HG03521 (cell line): ENCODE measurements around the gene KIF21B.

Experiments used
- ATAC-seq: cut with Tn5 transposase; IDR thresholded peaks from one replicate; pipeline ENCODE4 v1.9.1; 2021; ENCODE audit warnings: mild to moderate bottlenecking, moderate library complexity; ENCODE audit not compliant: unreplicated experiment

KIF21B gene

DNA sequence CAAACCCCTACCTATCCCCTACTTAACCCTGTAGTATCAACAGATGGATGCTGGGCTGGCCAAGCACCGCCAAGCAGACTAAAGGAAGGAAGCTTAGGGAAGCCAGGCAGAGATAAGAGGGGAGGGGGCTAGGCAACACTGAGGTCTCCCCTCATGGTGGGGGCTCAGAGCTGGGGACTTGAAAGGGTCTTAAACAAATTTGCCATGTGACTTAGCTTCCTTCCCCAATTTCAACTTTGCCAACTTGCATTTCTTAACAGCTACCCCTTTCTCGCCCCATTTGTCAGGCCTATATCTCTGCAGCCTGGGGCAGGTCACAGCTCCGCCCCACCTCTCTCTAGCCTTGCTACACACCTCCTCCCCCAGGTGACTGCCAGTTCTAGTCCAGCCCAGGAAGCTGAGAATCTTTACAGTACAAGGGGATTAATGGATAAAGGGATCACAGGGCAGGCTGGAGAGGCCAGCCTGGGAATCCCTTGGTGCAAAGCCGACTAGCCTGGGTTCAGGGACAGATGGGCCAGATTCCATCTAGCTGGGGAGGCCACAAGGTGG lies 3.4 kb downstream of the KIF21B start:
- ATAC-seq = no peak

DNA sequence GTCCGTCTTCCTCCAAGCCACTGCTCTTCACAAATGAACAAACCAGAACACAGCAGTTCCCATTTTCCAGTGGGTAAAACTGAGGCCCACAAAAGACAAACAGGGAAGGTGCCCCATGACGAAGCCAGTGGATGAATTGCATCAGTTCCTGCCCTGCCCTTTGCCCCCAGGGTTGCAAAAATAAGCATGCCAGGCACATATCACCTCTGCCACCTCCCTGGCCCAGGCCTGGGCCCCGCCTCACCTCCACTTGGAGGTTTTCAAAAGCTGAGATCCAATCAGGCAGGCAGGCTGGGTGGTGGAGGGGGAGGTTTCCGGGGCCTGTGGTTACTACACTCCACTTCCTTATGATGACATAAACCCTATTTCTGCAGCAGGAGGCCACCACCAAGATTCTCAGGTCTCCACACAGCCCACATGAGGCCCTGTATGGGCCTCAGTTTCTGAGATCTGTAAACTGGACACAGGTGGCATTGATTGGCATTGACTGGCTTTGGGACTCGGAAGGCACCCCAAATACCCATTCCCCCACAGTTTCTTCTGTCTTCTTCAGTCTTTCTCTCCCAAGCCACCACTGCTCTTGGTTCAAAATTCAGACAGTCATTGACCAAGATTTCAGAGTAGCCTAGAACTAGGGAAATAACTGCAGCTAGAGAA lies 4.1 kb downstream of the KIF21B start:
- peak; percentile 68 for ATAC-seq

DNA sequence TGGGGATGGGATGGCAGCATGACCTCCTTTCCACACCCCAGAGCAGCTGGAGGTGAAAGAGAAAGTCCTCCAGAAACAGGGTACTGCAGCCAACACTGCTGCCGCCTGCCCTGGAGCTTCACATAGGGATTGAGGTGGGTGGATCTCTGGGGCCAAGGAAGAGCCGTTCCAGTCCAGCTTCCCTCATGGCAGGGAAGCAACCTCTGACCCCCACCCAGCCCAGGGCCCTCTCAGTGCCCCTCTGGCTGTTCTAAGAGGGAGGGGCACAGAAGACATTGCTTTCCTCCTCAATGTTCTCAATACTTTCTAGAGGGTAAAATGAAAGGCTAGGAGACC lies 5.7 kb downstream of the KIF21B start:
- no peak for ATAC-seq

DNA sequence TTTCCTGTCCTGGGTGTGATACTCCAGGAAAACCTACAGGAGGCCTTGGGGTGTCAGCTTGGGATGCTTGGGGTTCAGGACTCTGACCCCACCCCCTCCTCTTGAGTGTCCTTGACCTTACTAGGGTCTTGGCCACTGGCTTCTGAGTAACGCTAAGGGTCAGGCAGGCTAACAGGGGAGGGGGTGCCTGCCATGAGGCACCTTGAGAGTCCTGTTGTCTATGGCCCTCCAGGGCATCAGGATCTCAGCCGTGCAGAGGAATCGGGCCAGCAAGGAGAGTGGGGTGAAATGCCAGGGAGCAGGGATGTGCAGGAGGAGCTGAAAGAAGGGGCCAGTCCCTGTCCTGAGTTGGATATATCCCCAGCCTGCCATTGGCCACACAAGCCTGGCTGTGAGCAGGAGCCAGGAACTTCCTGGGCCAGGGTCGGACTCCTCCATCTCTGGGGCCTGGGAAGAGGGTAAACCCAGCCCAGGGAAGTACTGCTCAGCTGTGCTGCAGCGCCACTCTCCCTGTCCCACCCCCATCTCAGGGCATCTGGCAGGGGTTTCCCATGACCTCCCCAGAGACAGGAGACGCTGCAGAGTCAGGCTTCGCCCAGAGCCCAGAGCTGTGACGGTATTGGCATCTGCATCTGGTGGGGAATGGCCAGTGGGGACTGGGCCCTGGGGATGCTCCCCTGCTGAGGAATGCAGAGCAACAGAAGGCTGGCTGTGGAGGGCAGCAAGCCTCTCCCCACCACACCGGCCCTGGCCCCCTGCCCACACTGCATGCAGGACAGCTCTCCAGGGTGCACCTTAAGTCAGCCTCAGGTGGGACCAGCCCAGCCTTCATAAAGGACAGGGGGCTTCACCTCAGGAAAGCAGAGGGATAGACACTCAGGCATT lies 6.3 kb downstream of the KIF21B start:
- ATAC-seq = no peak

DNA sequence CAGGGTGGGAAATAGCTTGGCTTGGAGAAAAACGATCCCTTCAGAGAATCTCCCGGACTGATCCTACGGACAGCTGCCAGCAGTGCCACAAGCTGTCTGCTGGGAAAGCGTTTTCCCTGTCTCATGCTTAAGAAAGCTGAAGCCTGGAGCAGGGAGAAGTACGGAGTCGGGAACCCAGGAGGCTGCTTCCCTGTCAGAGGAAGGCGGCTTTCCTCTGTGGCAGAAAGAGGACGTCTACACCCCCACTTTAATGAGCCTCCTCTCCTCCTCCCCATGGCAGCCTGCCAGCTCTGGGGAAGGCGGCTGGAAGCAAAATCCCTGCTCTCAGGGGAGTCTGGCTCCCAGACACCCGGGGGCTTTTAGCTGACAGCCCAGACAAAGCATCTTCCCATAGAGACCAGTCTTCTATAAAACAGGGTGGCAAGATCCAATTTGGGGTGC lies 7.3 kb downstream of the KIF21B start:
- ATAC-seq = no peak

DNA sequence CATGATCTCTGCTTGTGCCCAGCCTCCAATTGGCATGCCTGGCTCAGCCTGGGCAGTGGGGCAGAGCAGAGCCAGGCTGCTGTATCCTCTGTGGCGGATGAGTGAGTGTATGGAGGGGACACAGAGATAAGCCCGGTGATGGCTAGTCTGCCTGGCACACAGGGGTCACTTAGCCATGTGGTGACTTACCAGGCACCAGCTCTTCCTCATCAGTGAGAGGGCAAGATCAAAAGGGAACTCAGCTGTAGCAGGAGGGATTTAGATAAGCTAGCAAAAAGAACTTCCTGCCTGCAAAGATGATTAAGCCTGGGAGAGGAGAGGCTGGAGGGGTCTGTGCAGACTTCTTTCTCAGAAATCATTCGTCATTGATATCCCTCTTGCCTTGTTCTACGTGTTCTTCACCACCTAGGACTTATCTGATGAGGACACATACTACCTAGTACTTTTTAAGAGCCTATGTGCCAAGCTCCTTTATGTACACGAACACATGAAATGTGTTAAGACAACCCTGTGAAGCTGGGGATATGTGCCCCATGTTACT lies 7.9 kb downstream of the KIF21B start:
- no peak for ATAC-seq

DNA sequence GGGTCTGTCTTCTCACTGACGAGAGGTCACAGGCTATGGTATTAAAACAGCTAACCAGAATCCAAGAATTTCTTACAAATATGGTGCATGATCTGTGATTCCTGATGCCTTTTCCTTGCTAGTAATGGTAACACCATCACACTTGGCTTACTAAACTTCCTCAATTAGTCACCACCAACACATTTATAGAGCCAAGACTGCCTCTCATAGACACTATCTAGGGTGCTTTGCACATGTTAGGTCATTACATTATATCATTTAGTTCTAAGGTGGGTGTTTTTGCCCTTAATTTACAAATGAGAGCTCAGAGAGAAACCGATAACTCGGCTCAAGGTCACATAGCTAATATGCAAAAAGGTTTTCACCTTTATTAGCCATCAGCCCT lies 8.7 kb downstream of the KIF21B start:
- no peak for ATAC-seq

DNA sequence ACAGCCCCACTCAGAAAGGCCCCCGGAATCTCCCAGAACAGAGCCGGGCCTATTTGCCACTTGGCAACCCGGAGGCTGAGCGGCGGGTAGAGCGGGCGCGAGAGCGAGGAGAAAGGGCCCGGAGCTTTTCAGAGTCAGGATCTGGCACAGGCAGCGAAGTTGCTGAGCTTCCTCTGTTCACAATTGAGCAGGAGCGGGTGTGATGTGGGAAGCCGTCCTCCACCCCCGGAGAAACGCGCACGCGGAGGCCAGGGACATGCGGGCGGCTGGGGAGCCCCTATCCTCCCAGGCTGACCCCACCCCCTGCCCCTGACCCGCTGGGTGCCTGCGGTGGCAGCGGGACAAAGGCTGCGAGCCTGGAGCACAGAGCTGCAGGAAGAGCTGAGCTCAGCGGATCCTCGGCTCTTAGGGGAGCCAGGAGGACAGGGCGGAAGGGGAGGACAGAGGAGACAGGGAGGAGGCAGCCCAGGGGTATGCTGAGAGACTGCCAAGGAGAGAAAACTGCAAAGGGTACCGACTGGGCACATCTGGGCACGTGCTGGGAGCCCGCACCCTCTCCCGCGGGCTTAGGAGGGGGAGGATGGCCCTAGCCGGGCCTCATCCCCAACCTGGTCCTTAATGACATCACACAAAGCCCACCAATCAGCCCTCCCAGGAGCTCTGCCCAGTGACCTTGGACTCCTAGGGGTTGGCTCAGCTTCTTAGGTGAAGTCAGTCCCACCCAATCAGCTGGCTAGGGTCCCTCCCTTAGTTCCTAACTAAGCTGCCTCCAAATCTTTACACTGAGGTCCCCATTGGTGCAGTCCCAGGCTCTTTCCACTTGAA lies 9.3 kb downstream of the KIF21B start:
- ATAC-seq = no peak

DNA sequence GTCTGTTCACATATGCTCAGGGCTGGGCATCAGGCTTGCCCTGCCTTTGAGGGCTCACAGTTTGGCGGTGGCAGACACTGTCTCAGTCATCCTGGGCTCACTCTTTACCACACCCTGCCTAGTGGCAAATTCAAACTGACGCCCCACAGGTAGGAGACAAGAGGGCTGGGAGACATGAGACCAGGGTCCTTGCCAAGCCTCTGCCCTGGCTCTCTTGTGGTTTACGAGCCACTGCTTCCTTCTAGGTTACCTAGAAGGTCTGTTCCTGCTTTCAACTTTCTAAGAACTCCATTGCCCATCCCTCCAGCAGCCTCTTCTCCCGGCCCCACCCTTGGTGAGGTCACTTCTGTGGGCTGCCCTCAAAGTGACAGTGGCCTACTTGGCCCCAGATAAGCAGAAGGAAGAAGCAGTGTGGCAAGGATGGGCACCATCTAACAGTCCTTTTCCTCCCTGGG lies 10.5 kb downstream of the KIF21B start:
- no peak for ATAC-seq

DNA sequence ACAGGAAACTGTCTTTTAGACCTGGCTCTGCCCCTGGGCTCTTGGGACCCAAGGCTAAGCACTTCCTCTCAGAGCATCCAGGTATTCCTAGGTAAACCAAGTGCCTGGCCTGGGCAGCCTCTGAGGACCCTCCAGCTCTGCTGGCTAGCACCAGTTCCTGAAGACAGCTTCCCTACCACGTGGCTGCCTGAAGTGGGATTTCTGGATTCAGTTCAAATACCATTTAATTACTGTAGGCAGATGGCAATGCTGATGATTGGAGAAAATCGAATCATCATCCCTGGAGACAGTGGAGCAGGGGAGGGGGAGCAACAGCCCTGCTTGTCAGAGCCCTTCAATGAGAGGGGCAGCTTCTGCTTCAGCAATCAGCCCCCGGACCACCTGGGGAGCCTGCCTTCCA lies 11.9 kb downstream of the KIF21B start:
- no peak for ATAC-seq

DNA sequence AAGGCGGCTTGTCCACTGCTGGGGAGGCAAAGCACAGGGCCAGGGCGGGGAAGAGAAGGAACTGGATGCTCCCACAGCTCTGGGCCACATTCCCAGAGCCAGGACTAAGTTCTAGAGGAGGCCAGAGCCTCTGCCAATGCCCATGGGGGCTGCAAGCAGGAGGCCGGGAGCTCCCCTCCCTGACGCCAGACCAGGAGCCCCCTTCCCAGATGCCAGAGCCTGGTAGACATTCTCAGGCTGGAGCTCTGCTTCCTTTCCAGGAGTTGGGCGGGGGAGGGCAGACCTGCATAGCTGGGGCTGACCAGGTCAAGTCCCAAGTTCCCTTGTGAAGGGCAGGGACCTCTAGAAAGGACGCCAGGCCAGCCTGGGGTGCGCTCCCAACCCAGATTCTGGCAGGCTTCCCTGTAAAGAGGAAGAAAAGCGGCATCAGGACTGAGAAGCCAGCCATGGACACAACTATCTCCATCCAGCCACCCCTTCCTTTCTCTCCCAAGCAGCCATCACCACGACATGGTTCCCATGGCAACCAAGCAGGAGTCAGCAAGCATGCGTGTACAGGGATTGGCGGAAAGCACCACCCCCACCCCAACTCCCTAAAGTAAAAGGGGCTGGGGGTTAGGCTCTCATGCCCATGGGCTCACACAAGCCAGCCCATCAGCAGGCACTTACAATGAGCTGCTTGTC lies 13.4 kb downstream of the KIF21B start:
- ATAC-seq = no peak

DNA sequence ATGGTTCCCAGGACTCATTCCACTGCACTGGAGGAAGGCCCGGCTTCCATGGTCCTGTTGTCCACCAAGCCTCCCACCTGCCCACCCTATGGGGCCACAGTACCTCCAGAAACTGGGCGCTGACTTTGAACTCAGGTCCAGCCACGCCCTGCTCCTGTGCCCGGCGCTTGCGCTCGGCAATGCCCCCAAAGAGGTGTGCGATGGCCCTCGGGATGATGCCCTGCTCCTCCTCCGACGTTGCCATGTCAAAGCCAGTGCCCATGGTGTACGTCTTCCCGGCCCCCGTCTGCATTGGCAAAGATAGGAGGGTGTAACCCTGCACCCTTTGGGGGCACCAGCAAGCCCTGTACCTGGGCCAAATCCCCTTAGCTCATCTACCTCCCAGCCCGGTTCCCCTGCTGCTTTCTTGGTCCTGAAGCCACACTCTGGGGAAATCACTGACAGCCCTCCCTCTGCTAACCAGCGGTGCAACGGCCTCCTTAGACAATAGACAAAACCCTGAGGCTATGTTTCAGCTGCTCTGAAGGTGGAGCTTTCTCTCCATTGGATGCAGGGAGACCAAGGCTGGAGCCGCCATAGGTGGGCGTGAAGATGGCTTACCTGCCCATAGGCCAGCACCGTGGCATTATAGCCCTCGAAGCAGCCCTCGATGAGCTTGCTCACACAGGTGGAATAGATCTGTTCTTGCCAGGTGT lies 14.7 kb downstream of the KIF21B start:
- no peak for ATAC-seq

DNA sequence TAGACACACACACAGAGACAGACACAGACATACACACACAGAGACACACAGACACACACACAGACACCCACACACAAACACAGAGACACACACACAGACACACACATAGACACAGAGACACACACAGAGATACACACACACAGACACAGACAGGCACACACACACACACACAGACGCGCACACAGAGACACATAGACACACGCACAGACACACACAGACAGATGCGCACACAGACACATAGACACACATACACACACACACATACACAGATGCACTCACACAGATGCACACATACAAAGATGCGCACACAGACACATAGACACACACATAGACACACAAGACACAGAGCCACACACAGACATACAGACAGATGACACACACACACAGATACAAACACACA lies 16.0 kb downstream of the KIF21B start:
- ATAC-seq = no peak

DNA sequence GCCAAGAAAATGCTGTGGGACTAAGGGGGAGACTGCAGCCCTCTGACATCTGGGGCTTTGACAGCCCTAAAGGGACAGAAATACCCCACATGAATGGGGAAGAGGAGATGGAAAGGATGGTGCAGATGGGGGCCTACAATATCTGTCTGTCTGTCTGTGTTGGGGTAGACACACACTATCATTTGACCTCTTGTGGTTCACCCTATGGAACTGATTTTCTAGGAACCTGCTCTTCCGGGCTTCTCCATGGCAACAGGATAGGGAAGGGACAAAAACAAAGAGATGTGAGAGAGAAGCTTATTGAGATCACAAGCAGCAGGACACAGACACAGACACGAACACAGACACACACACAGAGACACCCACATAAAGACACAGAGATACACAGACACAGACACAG lies 17.1 kb downstream of the KIF21B start:
- no peak for ATAC-seq

DNA sequence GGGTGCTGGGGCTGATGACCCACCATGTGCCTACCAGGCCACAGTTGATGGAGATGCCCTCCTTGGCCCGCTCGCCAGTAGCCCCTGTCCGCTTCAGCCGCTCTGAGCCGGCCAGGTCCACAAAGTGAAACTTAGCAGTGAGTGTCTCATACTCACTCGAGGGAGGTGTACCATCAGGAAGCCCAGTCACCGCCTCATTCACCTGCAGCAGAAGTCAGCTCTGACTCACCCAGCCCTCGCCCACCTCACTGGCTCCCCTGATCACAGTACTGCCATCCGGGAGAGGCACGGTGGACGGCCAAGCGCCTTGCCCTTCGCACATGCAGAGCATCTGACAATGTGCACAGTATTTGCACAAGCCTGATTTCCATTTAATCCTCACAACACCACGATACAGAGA lies 18.8 kb downstream of the KIF21B start:
- ATAC-seq = no peak

DNA sequence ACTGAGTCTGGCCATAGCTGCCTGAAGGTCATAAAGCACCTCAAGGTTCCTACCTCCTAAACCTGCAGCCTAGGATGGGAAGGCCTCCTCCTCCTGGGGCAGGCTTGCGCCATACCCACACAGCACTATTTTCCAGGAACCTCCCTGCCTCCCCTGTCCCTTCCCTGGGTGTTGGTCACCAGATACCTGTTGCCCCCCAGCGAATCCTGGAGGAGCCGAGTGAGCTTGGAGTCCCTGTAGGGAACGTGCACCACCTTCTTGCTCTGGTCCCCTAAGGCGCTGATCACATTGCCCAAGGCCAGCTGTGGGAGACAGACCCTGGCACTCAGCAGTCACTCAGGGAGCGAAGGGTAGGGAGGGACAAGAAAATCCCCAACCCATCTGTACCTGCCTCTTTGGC lies 19.4 kb downstream of the KIF21B start:
- ATAC-seq = no peak

DNA sequence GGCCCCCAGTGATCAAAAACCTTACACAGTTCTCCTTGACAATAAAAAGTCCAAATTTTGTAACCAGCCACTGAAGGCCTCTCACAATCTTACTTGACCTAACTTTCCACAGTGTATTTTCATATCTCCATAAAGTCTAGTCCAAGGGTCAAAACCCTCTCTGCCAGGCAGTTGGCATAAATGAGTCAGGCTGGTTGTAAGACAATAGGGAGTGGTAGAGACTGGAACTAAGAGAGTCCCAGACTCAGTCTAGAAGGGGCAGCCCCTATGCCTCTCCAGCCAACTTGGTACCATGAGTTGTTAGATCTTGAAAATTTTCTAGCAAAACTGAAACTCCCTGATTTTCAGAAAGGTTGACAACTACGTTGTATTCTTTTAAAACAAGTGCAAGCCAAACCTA lies 21.0 kb downstream of the KIF21B start:
- no peak for ATAC-seq

DNA sequence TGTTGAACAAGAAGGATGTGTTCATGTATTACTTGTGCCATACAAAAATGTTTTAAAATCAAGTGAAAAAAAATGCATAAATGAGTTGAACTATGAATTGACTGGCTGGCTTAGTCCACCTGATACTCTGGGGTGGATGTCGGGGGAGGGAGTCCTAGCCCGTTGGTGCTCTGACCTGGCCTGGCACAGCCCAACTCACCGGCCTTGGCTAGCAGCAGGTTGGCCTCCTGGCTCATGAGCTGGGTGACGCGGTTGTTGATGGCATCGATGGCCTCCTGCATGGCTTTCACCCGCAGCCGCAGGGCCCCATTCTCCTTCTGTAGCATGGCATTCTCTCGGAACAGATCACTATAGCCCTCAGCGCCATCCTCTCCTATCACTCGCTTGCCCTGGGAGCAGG lies 21.6 kb downstream of the KIF21B start:
- ATAC-seq = no peak

DNA sequence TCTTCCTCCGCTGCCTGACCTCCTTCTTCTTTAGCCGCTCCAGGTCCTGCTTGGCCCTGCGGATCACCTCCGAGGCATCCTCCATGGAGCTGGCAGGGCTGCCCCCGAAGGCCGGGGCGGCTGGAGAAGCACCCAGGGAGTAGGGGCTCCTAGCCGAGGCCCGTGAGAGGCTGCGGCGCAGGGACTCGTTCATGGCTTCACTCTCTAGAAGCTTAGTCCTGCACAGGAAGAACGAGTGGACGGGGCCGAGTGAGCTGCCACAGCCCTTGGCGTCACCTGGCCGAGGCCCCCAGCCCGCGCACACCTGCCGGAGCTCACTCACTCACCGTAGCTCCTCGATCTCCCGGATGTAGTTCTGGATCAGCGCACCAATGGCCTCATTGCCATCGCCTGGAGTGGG lies 23.1 kb downstream of the KIF21B start:
- ATAC-seq = no peak

DNA sequence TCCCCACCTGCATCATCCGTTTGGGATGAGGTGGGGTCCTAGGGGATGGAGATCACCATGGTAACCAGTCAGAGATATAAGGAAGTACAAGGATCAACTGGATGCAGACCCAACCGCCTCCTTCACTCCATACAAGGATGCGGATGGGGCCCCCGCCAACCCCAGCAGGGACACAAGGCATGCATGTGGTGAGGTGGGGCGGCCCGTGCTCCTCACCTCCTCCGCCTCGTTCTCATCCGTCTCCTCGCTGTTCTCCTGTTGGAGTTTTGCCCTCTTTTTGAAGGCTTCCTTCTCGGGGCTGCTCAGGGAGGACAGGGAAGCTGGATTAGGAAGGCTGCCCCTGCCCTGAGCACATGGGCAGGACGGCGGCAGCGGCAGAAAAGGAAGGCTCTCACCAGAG lies 23.8 kb downstream of the KIF21B start:
- no peak for ATAC-seq
